ENCODE measurements around the gene TAOK2.
"Not testable (repeated sequence)": the region's sequence is repeated elsewhere in the genome, so short reads cannot be mapped to it uniquely, and the experiment has no call there.

Gene TAOK2

DNA sequence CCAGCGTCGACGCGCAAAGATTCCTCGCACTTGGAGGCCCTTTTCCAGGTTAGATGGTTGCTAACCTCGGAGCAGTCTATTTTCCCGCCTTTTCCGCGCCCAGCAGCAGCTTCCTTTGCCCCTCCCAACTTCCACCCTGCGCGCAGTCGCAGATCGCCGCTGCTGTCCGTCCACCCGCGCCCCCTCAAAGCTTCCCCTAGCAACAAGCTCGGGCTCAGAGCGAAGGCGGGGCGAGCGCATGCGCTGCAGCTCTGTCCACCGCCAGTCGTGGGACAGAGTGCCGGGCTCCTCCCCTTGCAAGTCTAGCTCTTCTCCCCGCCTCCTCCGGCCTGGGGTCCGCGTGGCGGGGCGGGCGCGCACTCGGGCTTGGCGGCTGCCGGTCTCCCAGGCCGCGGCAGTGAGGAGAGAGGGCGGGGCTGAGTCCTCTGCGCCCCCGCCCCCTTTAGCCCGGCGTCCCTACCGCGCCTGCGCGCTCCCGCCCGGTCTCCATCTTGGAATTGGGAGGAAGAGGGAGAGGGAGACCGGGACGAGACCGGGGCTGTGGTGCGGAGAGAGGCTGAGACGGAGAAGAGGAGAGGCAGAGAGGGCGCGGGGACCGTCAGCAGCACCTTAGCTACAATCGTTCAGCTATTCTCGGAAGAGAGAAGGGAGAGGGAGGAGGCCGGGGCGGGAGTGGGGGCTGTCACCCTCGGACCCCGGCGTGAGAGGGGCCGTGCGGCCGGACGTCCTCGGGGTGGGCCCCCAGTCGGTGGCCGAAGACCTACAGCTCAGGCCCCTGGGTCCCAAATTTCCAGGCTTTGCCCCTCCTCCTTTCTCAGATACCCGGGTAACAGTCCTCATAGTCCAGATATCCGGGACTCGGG is at the start of gene TAOK2:
TSS of gene TAOK2 (plus strand) at position 485 of the 863 bp plus-strand sequence. CDS start 3,905 bp downstream, outside the sequence.
- peak; percentile 83 to 100 (median 98) for DNase-seq

DNA sequence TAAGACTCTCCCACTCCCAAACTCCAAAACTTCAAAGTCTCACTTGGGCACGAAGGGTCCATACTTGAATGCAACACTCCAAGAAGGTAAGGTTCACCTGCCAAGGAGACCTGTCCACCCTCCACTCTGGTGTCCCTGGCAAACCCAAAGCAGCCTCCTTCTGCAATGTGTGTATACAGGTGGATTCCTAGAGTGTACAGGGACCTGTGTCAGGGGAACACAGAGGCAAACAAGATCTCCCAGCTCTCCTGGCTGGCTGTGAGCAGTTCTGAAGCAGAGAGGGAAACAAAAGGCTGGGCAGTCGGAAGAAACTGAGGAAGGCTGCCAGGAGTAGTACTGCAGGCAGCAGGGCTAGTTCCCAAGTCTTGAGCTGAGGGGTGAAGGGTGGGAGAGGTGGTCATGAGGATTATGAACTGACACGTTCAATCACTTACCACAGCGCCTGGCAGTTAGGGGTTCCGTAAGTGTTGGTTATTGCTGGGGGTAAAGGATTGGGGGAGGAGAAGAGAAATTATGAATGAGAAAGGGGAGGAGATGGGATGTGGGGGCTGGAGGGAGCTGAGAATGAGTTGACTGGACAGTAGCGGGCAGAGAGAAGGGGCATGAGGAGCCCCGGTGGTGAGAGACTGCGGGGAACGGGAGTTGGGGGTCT is 48.4 kb upstream of the TAOK2 start:
- DNase-seq = peak in 13 of 51 donors; percentile 11 to 41 (median 27)

DNA sequence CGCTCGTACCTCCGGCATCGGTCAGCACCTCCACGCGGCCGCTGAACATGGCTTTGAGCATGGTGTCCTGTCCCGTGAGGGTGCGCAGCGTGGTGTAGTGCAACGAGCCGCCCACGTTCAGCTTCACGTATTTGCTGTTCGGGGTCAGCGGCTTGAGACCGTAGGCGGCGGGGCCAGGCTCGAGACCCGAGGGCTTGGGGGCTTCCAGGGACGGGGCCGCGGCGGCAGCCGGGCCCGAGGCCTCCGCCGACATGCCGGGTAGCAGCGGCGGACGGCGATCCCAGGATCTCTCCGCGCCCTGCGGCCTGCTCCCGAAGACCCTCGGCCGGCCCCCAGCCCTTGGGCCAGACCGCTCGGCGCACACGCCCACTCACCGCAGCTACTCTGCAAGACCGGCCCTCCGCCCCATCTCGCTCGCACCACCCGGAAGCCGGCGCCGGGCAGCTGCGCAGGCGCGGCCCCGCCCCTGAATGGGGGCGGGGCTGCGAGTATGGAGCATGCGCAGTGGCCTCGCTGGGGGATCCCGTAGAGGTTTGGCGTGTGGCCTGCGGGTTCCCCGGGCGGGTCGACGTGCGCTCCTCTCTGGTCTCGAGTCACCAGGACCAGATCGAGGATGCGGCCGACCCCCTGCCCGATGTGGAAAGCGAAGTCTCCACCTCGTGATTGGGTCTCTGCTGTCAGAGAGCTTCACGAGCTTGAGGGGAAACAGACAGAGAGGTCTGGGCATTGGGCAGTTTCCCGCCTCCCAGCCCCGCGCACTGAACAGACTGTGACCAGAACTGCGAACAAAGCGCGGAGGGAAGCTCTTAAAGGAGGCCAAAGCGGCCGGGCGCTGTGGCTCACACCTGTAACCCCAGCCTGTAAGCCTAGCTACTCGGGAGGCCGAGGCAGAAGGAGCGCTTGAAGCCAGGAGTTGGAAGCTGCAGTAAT is 47.6 kb upstream of the TAOK2 start, which contains the start of gene KCTD13:
TSS of gene KCTD13 (minus strand) at position 446 of the 930 bp plus-strand sequence. CDS start at position 253, 193 bp downstream.
- DNase-seq = peak; percentile 56 to 94 (median 83)

DNA sequence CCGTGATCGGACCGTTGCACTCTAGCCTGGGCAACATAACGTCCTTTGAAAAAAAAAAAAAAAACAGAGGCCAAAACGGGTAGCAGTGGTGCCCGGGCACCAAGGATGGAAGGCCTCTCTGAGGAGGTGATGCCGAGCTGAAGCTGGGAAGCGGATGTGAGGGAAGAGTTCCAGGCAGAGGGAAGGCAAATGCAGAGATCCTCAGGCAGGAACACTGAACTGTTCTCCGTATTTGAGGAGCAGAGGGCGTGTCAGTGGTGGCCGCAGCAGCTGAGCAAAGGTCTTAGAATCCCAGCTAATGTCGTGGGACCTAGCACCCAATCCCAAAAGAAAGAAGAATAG is 47.0 kb upstream of the TAOK2 start:
- DNase-seq = peak in 5 of 51 donors; percentile 40 to 57 (median 49)

DNA sequence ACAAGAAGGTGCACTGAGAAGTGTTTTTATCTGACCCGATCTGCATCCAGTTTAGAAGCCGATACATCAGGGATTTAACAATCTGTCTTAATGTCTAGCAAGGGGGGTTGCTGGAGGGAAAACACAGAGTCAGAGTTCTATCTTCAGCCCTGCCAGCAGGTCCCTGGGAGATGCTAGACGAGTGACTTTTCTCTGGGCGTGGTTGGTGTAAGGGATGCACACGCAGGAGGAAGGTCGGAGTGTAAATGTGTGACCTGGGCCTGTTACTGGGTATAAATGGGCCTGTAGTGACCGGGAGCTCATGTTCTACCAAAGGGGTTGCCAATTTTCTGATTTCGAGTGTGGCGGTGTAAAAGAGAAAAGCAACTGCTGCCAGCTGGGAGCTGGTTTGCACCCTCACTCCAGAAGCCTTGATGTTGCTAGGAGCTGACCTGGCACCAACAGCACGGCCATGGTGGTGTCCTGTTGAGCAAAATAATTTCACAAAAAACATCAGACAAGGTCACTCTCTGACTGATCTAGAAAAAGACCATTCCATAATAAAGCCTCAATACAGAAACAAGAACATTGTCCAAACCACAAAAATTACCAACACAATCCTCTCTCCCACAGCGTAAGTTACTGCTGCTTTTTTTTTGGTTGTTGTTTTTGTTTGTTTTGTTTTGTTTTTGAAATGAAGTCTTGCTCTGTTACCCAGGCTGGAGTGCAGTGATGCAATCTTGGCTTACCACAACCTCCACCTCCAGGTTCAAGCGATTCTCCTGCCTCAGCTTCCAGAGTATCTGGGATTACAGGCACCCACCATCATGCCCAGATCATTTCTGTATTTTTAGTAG is 46.4 kb upstream of the TAOK2 start:
- DNase-seq = peak in 23 of 51 donors; percentile 2 to 63 (median 23)

DNA sequence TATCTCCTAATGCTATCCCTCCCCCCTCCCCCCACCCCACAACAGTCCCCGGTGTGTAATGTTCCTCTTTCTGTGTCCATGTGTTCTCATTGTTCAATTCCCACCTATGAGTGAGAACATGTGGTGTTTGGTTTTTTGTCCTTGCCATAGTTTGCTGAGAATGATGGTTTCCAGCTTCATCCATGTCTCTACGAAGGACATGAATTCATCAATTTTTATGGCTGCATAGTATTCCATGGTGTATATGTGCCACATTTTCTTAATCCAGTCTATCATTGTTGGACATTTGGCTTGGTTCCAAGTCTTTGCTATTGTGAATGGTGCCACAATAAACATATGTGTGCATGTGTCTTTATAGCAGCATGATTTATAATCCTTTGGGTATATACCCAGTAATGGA is 41.9 kb upstream of the TAOK2 start:
- DNase-seq = not testable (repeated sequence)

DNA sequence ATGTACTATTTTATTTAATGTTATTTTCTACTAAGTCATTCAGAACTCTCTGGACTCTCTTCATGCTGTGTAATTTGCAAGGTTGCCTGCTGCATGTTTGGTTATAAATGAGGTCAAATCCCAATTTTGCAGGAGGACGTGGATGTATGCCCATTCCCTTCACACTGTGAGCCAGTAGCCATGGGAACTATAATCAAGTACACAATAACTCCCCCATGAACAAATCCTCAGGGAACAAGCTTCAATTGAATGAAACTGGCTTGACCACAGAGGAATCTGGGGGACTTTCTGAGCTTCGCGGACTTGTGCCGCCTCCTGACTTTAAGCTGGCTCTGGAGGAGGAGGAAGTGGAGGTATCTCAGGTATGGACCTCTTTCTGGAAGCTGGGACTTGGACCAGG is 33.0 kb upstream of the TAOK2 start:
- peak in 2 of 51 donors; percentile 8 to 13 for DNase-seq

DNA sequence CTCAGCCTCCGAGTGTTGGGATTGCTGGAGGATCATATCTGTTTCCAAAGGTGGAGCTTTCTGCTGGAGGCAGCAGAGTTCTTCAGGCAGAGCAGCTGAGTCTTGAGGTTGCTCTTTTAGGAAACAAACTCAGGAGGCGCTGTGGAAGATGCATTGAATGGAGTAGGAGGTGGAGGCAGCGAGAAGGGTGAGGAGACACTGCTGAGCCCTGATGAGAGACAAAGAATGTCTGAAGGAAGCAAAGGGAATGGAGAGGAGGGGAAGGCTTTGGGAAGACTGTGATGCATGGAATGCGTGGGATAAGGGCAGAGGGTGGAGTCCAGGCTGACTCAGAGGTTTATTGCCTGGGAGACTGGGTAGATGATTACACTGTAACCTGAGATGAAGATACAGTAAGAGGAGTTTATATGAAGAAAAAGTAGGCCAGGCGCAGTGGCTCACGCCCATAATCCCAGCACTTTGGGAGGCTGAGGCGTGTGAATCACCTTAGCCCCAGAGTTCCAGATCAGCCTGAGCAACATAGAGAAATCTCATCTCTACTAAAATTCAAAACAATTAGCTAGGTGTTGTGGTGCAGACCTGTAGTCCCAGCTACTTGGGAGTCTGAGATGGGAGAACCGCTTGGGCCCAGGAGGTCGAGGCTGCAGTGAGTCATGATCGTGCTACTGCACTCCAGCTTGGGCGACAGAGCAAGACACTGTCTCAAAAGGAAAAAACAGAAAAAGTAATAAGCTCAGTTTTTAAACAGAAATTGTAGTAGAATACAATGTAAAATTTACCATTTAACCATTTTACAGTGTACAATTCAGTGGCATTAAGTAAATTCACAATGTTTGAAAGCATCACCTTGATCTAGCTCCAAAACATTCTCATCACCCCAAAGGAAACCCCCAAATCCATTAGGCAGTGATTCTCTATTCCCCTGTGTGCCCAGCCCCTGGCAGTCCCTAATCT is 29.5 kb upstream of the TAOK2 start:
- peak in 2 of 51 donors; percentile 13 to 54 for DNase-seq

DNA sequence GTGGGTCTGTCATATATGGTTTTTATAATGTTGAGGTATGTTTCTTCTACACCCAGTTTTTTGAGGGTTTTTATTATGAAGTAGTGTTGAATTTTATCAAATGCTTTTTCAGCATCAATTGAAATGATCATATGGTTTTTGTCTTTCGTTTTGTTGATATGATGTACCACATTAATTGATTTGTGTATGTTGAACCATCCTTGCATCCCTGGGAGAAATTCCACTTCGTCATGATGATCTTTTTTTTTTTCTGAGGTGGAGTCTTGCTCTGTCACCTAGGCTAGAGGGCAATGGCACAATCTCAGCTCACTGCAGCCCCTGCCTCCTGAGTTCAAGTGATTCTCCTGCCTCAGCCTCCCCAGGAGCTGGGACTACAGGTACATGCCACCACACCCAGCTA is 25.8 kb upstream of the TAOK2 start:
- no peak for DNase-seq

DNA sequence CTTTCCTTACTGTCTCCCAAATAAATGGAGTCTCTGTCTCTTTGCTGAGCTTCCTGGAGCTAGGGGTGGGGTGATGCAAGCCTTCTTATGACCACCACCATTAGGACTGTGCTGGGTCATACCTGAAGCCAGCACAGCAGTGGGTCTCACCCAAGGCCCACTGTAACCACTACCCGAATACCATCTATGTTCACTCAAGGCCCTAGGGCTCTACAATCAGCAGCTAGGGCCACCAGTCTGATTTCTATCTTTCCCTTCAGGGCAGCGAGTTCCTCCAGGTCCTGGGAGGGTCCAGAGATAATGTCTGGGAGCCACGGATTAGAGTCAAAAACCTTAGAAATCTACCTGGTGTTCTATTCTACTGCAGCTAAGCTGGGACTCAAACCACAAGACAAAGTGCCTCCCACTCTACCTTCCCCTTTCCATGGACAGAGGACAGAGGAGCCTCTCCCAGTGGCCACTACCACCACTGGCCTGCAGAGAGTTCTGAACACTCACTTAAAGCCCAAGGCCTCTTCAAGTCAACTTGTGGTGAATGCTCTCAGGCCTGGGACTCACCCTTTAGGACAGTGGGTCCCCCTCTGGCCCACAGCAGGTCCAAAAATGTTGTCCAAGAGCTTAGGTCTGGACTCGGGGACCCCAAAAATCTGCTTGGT is 22.7 kb upstream of the TAOK2 start:
- DNase-seq = no peak

DNA sequence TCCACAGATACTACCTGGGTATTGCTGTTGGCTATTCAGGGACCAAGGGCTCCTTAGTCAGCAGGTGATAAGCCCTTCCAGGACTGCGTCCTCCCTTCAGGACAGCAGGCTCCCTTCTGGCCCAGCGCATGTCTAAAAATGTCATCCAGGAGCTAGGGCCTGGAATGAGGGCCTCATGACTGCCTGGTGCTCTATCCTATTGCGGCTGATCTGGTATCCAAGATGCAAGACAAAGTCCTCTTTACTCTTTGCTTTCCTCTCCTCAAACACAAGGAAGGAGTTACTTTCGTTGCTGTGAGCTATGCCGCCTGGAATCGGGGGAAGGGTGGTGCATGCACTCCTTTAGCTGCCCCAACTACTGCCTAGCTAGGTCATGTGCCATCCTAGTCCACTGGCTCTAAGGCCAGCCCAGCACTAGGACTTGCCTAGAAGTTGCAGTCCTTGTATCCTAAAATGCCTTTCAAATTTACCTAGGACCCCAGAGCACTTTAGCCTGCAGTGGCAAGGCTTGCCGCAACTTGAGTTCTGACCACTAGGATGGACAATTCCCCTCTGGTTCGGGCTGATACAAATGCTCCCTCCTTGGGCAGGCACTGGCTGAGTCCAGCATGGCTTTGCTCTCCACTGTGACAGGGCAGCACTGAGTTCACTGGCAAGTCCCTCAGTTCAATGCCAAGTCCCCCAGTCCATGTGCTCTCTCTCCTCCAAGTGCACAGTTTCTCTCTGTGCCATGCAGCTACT is 21.9 kb upstream of the TAOK2 start:
- no peak for DNase-seq

DNA sequence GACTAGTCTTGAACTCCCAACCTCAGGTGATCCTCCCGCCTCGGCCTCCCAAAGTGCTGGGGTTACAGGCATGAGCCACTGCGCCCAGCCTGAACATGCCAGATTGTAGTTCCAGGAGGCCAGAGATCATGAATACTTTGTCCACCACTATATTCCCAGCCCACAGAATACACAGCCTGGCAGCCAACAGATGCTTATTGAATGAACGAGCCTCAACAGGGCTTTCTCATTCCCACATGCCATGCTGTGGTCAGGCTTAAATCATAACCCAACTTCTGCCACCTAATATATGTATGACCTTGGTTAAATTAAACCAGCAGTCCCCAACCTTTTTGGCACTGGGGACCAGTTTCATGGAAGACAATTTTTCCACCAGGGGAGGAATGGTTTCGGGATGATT is 14.9 kb upstream of the TAOK2 start:
- DNase-seq = no peak

DNA sequence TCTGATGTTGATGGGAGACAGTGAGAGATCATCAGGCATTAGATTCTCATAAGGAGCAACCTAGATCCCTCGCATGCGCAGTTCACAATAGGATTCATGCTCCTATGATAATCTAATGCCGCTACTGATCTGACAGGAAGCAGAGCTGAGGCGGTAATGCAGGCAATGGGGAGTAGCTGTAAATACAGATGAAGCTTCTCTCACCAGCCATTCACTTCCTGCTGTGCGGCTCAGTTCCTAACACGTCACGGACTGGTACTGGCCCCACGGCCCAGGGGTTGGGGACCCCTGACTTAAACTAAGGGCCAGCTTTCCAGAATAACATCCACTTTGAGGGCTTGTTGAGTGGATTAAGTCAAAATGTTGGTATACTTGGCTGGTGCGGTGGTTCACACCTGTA is 14.4 kb upstream of the TAOK2 start:
- DNase-seq = no peak

DNA sequence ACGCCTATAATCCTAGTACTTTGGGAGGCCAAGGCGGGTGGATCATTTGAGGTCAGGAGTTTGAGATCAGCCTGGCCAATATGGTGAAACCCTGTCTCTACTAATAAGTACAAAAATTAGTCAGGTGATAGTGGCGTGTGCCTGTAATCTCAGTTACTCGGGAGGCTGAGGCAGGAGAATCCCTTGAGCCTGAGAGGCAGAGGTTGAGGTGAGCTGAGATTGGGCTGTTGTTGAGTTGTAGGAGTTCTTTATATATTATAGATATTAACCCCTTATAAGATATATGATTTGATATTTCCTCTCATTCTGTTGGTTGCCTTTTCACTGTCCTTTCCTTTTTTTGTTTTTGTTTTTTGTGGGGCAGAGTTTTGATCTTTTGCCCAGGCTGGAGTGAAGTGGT is 13.8 kb upstream of the TAOK2 start:
- DNase-seq = not testable (repeated sequence)

DNA sequence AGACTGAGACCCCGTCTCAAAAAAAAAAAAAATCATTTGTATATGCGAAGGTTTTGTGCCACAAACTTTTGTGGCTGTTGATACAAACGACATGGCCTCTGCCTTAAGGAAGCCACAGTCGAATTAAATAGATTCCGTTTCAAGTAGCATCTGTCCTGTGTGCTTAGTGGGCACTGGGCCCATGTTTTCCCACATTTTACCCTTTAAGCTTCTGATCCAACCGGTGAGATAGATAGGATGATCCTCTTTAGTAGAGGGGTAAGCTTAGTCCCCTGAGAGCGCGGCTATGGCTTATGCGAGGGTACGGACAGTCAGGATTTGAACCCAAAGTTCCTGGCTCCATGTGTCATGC is 12.6 kb upstream of the TAOK2 start:
- no peak for DNase-seq

DNA sequence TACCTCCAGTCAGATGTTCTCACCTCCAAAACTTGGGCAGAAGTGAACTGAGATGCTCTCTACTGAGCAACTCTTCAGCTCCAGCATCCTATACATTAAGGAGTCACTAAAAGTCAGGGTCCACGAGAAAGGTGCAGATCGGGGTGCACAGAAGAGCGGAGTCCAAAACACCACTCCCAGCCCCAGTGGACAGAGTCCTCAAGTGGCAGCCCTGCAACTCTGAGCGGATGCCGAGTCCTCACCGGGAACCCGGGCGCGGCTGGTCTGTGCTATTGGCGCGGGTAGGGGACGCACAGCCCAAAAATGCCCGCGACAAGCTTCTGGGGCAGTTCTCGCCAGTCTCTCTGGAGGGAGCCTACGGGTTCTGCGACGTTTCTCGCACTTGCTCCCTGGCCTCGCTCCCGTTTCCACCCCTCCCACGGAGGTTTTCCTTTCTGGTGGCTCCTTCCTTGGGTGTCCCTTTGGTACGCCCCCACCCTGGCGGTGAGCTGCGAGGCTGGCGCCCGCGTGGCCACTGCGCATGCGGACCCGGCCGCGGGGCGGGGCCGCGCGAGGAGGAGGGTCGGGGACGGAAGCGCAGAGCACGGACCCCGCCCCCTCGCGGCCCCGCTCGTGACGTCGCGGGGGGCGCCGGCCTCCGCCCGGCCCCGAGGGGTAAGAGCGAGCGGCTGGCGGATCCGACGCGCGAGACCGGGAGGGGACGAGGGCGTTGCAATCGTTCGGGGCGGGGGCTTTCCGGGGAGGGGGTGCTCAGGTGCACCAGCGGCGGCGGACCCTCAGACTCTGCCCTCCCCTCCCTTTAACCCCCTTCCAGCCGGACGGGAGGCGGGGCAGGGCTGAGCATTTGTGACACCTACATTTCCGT is 12.0 kb upstream of the TAOK2 start, which contains the start of gene TMEM219:
TSS of gene TMEM219 (plus strand) at position 601 of the 865 bp plus-strand sequence. CDS start 1,065 bp downstream, outside the sequence.
- peak; percentile 46 to 94 (median 82) for DNase-seq

Data from hypothalamus (tissue), 51 donors.